Stimulated activated CD8-positive, alpha-beta memory T cell treated with anti-CD3 and anti-CD28 coated beads, Interleukin-15, amount 100 ng/mL, for 48 hours (primary cell): ENCODE measurements around the gene MYH9.

ENCODE experiments used
- DNase-seq, 2 donors: peaks; one replicate each; pipeline ENCODE4 v3.0.0-alpha.2; 2020; ENCODE audit warnings: low read depth in 2 of 2

Gene MYH9

DNA sequence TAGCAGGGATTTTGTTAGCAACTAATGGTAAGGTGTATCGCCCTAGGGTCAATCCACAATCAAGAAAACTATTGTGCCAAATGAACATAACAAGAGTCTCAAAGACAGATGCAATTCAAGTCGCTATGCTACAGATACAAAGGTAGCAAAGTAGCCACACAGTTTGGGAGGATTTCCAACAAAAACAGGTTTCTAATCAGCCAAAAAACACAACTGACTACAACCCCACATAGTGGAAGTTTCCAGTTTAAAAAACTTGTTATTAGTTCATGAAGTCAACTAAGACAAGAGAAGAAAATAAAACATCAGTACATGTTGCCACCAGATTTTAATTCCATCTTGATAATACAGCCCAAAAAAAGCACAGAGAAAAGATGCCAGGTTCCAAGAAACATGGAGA, 38.0 kb downstream of the MYH9 start:
- no peak for DNase-seq

DNA sequence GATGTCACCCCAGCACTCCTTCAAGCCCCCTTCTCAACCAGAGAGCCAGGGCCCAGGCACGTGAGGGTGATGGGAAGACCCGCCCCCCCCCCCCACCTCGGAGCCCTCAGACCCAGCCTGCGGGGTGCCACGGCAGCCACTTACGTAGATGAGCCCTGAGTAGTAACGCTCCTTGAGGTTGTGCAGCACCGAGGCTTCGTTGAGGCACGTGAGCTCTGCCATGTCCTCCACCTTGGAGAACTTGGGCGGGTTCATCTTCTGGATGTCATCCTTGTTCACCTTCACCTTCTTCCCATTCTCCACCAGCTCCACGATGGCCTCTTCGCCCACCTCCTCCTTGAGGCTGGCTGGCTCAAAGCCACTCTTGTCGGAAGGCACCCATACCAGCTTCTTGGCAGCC, 39.0 kb downstream of the MYH9 start:
- no peak for DNase-seq

DNA sequence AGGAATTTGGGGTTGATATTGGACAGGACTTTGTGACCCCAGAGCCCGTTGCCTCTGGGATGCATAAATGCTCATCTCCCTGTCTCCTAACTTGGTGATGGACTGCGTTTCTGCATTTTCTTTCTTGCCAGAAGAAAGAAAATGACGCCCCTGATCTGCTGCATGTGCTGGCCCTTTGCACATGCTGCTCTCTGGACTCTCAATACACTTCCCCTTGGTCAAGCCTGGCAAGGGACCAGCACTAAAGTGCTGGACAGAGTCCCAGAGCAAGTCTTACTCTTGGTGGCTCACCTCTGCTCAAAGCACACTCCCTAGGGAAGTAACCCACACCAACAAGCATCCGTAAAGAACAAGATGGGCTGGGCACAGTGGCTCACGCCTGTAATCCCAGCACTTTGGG, 40.7 kb downstream of the MYH9 start:
- DNase-seq, result no peak

DNA sequence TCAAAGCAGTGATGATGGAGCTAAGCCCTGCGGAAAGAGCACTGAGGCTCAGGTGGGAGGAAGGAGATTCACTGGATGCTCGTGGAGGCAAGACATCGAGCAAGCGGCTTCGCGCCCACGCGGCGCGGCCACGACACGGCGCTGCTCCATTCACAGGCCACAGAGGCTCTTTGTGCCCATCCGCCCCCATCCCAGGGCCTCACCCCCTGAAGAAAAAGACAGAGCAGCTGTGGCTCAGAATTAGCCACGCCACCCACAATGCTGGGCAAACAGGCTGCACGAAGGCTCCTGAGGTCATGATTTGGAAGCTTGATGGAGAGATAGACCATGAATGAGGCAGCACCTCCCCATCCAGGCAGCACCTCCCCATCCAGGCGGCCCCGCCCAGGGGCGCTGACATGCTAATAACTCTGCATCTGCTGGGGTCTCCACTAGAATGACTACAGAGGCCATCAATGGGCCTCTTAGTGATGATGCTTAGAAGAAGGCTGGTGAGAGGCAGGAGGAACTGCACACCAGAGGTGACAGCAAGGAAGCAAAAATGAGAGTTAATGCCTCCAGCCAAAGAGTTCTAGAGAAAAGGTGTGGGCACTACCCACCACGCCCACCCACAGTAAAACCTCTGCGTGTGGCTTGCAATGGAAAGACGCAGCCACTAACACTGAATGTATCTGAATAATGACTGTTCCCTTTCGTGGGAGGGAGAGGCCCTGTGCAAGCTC, 43.5 kb downstream of the MYH9 start:
- peak; percentile 68 to 76 for DNase-seq

DNA sequence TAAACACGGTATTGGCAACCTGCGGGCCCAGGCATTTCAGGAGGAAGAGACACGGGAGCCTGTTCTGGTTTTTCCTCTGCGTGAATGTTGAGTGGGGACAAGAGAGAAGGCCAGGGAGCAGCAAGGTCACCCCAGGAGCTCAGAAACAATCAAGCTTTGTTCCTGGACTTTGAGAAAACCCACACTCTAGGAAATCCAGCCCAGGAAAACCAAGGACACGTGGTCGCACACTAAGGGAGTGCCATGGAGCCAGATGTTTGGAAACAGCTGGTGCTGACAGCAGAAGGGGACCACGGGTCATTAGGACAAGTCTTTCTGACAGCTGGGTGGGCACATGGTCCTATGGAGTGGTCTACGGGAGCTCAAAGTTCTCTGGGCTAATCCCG, 44.1 kb downstream of the MYH9 start:
- DNase-seq, result no peak

DNA sequence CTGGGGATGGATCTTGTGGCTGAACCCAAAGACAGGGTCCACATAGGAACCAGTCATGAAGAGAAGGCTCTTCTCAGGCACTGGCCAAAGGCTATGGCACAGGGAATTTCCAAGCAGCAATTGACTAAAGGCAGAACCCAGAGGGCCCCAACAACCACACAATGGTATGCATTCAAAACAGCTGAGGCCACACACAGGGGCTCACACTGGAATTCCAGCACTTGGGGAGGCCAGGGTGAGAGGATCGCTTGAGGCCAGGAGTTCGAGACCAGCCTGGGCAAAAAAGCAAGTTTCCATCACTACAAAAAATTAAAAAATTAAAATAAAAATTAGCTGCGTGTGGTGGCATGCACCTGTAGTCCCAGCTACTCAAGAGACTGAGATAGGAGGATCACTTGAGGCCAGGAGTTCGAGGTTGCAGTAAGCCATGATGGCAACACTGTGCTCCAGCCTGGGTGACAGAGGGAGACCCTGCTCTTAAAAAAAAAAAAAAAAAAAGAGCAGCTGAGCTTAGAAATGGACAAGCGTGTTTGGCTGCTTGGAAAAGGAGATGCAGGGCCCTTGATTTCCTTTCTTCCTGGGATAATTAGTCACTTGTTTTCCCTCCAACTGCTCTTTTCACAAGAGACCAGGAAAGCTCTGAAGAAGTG, 44.6 kb downstream of the MYH9 start:
- DNase-seq, result no peak

DNA sequence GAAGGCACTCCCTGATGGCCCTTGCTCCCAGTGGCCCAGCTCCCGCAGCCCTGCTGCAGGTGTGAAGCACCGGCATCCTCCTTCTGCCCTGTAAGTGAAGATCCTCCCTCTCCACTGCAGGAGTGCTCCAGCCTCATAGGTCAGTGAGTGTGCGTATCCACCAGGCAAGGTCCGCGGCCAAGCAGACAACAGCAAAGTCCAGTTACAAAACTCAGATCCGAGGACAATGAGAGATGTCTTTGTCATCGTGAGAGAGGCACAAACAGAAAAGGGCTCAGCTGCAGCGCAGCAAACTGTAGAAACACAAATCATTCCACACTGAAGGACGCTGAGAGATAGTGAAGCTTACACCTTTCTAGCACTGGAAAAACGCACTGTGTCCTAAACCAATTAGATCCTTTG, 46.1 kb downstream of the MYH9 start:
- no peak for DNase-seq

DNA sequence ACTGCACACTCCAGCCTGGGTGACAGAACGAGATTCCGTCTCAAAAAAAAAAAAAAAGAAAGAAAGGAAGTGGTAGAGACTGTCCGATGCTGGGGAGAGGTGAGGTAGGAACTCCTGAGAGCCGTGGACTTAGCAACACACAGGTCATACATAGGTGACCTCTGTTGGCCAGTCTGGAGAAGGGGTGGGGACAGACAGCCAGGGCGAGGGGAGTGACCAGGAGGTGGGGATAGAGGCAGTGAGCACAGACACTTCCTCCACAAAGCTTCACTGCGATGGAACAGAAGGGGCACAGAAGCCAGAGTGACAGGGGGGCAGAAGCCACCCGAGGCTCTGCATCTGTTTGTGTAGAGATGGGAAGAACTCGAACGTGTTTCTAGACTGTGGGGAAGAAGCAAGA, 47.1 kb downstream of the MYH9 start:
- DNase-seq, result no peak

DNA sequence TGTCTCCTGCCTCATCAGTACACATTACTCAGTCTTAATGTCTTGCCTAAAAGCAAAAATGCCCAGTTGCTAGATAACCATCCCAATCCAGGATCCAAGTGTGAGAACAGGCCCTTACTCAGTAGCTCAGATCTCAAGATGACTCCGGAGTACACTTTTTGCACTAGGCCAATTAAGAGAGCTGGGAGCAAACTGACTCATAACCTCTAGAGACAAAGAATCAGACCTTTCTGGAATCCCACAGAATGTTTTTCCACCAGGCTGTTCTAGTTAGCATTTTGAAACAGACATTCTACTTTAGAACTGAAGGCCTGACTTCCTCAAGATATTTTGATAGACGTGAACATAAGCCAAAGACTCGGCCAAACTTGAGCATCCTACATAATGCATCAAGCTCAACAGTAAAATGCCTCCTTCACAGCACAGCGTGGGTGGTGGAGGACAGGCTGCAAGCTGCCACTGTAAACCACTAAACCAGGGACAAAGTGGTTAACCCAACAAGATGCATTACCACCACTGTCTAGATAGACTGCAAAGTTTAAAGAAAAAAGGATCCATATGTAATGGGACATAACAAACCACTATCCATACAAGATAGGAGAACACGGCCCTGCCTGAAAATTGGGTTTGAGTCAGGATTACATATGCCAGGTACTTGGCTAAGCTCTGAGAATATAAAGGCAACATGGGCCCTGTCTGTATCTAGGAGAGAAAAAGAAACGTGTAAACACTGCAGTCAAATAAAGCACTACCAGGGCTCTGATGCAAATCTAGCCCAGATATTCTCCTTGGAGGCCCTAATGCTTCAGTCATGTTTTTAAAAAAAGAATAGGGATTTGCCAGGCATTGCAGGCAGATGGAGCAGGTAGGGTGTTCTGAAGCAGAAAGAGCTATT, 48.3 kb downstream of the MYH9 start:
- no peak for DNase-seq

DNA sequence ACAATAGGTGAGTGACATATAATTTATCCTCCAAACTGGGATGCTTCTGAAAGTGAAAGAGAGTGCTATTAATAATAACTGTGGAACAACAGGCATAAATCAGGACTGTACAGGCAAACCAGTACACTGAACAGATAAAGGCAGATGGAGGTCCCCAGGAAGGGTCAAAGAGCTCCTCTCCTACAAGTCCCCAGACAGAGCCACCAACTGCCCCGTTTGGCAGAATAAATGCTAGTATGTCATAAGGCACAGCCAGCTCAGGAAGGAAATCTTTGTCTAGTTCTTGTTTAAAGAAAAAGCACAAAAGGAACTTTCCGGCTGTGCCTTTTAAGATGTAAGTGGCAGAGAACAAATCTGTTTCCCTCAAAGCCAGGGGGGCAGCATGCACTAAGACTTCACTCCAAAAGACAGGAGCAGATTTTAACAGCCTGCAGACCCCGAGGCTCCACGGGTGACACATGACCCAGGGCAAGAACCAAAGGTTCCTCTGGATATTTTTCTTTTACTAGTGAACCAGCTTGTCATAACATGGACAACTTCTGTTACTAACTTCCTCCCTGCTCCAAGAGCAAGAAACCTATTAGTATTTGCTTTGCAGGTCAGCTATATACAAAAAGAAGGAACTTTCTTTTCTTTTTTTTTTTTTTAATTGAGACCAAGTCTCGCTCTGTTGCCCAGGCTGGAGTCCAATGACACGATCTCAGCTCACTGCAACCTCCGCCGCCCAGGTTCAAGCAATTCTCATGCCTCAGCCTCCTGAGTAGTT, 50.2 kb downstream of the MYH9 start:
- no peak for DNase-seq

DNA sequence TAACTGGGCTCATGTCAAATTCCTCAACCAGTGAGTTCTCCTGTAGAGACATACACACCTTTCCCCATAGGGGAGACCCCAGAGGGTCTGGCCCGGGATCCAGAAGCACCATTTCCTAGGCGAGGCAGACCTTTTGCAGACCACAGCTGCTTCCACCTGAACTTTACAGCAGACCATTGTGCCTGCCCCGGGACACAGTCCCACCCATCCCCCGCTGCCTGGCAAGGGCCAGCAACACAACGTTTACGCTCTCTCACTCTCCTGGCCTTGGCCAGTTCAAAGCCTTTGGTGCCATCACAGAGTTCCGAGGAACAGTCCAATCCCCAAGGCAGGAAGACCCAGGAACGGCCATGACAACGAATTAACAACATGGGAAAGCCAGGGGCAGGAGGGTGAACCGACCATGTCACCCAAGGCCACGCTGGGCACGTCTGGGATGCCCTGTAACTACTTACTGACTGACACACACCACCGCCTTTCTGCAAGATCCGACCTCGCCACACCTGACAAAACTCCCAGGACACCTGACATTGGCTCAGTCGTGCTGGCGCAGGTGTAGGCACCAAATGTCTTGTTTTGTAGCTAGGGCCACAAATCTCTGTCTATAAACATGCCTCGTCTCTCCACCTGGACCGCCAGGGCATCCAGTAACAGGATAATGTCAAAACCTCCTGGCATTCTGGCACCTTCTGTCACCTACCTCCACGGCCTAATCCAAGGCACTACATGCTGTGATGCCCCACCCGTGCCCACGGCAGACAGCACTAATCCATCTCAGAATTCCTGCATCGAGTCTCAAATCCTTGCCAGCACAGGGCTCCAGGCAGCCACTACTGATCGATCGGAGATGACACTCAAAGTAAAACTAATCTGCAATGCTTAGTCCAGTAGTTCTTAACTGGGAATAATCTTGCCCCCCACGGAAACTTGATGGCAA, 51.3 kb downstream of the MYH9 start:
- DNase-seq, result no peak

DNA sequence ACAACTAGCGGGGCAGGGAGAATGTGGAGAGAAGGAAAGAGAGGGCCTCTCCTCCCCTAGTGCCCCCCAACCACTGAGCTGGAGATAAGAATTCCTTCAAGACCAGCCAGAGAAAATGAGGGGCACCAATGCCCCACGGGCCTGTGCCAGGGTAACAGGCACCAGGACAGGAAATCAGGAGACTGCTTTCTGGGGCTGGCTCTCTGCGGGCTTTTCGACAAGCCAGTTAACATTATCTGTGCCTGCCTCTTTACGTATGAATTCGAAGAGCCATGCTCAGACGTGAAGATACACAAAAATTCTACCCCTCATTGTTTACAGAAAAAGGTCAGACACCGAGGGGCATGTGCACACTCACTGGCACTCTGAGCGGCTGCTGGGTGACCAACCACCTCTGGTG, 52.1 kb downstream of the MYH9 start:
- DNase-seq, result no peak

DNA sequence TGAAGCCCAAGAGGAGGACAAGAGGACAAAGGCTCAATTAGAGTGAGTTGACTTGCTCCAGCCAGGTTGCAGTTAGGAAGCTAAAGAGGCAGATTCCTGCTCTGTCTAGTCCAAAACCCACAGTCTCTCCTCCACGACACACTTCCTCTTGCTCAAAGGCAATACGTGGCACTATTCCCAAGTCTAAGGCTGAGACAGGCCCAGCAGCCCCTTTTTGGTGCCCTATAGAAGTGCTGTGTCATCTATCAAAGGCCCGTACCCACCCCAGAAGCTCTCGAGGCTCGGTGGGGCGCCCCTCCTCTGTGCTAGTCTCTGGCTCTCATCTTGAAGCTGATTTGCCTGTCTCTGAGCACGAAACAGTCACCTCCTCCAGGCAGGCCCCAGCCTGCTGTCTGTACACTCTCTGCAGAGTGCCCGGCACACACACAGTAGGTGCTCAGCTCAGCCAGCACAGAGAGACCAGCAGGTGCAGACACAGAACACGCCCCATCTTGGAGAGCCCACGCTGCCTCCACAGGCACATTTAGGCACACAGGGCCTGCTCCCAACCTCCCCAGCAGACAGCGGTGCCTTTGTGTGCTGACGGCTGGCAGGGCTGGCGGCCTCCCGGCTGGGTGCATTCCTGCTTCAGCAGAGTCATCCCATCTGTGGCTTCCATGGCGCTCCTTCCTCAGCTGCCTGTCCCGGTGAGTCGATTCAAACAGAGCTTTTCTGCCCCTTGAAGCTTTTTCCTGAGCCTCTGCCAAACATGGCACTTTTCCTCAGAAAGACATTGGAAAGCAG, 52.8 kb downstream of the MYH9 start:
- DNase-seq, result no peak

DNA sequence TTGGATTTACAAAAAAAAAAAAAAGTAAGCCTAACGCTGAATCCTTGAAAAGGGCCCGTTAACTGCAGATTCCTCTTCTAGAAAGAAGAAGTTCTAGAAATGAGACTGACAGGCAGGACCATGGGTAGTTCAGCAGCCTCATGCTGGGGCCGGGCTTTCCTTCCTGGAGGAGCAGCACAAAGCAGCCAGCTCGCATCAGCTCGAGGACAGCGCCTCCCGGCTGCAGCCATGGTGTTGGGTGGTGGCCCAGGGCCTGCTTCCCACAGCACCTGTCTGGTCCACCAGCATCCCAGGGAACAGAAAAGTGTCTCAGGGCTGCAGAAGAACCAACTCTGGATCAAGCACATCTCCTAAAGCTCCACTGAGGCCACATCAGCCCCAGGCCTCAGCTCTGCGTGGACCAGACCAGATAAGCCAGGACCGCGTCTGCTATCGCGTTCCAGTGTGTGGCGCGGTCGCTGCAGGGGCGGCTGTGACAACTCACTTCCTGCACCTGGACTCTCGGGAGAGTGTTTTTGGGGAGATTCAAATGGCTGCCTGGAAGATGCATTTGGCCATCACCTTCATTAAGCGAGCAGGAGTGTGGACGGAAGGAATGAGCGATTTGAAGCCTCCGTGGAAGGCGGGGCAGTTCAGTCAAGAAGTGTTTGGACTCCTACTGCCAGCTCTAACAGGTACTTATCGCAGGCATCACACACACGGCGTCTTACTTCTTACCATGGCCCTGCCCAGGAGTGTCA, 53.5 kb downstream of the MYH9 start:
- no peak for DNase-seq

DNA sequence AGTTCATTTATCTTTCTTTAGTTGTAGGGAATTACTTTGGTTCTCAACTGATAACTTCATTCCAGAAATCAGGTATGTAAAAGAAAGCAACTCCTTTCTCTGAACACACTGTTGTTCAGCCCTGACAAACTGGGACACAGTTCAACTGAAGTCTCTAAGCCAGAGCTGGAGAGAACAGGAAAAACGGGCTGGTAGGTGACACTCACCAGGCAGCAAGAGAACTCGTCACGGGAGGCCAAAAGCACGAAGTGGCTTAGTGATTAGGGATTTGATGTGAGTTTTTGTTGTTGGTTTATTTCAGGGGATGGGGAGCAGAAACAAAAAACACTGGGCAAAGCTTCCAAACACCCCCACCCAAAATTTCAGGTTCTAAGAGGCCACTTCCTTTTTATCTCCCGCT, 54.1 kb downstream of the MYH9 start:
- DNase-seq, result no peak

DNA sequence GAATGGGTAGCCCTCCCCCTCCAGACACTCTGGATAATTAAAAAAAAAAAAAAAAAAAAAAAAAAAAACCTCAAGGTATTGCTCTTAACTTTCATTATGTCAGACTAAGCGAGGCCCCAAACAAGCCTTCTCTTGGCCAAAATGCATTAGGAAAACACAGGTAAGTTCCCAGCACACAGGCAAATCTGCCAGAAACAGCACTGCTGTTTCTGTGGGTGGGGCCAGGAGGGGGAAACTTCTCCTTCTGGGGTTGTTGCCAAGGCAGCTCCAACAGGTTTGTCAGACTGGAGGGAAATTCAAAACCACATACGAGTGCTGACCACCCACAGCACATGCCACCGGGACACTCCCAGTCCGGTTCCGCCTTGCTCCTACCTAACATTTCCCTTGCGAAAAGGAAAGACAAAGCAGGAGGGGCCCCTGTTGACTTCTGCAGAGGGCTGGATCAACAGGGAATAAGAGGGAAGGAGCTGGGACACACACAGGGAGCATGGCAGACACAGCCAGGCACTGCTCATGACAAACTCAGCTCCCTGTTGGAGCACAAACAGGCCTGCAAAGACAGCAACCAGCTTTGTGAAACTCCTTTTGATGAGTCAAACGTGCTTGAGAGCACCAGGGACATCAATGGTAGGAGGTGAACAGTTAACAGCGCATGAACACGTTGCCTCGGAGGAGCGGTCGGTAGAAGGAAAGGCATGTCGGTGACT, 55.0 kb downstream of the MYH9 start:
- DNase-seq, result peak; percentile 56 to 58

DNA sequence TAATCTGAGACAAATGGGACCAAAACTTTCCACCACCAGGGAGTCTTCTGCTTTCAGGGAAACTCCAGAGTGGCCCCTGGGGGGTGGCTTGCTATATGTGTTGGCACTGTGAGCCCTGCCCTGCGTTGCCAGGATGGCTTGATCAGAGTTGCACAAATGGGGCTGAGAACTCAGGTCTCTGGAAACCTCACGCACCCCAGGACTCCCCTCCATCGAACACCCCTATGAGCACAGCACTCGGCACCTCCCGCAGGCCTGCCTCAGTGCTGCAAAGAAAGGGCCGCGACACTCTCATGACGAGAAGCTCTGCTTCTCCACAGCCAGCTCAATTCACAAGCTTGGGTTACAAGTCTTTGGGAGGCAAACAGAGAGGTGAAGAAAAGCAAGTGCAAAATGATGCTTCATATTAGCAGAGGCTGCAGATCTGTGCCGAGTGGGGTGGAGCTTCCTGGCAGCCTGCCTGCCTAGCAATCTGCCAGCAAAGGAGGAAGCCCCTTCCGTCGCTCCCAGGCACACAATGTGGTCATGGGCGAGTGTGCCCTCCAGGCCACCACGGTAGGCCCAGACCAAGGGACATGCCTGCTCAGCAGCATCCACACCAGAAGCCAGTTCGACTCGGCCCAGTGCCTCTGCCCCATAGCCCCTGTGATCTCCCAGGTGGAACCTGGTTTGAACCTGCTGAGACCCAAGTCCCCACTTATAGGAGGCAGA, 55.7 kb downstream of the MYH9 start:
- DNase-seq, result peak in 1 of 2 donors; percentile 39

DNA sequence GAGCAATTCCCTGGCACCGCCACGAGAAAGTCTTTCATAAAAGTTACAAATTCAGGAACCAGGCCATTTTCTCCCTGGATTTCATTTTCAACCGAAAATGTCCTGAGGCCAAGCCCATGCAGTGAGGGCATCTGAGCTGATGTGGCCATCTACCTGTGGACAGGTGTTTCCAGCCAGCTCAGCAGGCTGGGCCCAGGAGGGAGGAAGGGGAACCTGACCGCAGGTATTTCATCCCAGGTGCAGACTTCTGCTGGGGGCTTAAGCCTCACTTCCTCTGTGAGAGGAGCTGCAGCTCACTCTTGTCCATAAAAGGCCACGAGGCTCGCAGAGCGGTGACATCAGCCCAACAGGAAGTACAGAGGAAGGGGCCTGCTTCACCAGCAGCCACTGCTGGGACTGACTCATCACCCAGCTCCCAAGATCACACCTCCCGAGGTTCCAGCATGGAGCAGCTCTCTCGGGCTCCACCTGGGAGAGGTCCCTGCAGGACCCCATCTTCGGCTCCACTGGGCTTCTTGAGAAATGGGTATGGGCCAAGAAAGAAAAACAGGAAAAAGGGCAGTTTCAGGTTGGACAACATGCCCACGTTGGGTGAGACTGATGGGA, 56.4 kb downstream of the MYH9 start:
- DNase-seq, result peak; percentile 69 to 78
